Heart right ventricle (tissue), 16 donors: ENCODE measurements around the gene CSTPP1. TPM values are rescaled to one million over a fixed set of nuclear protein-coding genes. Genes with fewer than 3 reads are reported as not detected.

ENCODE experiments used
- ATAC-seq, 8 donors: fragments of 200-7000 bp; cut with Tn5 transposase; one replicate each; pipeline ENCODE4 v1.9.1; 2020; ENCODE audit warnings: mild to moderate bottlenecking in 8 of 8, moderate library complexity in 8 of 8, moderate number of reproducible peaks in 1 of 8
- DNase-seq, 2 donors: peaks; one replicate each; pipeline ENCODE4 v3.0.0-alpha.2; 2020
- H3K27ac ChIP-seq, 10 donors: fragments of 200-600 bp; sonication (generic) in 2 of 10; one replicate each; pipeline versions ENCODE4 v1.5.0 to v1.8.0; 2020 to 2022; ENCODE audit warnings: mild to moderate bottlenecking in 3 of 10
- H3K27me3 ChIP-seq, 7 donors: fragments of 200-600 bp; one replicate each; pipeline ENCODE4 v1.8.0; 2021 to 2022; ENCODE audit warnings: mild to moderate bottlenecking in 2 of 7
- H3K36me3 ChIP-seq, 9 donors: fragments of 200-600 bp; sonication (generic) in 1 of 9; one replicate each; pipeline versions ENCODE4 v1.5.0 to v1.8.0; 2020 to 2022; ENCODE audit warnings: mild to moderate bottlenecking in 2 of 9
- H3K4me1 ChIP-seq, 9 donors: fragments of 200-600 bp; sonication (generic) in 1 of 9; one replicate each; pipeline versions ENCODE4 v1.5.0 to v1.8.0; 2020 to 2022; ENCODE audit warnings: mild to moderate bottlenecking in 4 of 9
- H3K4me3 ChIP-seq, 10 donors: fragments of 200-600 bp; sonication (generic) in 2 of 10; one replicate each; pipeline versions ENCODE4 v1.5.0 to v1.8.0; 2020 to 2022; ENCODE audit warnings: mild to moderate bottlenecking in 7 of 10, moderate library complexity in 2 of 10
- H3K9me3 ChIP-seq, 11 donors: fragments of 200-600 bp in 10 of 11; sonication (generic) in 2 of 11; one replicate each; pipeline versions ENCODE4 v1.5.0 to v1.8.0; 2013 to 2022; ENCODE audit warnings: mild to moderate bottlenecking in 2 of 11, control low read depth in 1 of 11, moderate library complexity in 1 of 11
- WGBS, 2 donors: extraction: QIAGEN DNeasy Blood & Tissue Kit; methylation state at CpG; one replicate each; pipeline ENCODE4 v1.1.7; 2013; ENCODE audit warnings: inconsistent platforms in 1 of 2; 5-methylcytosine and 5-hydroxymethylcytosine counted together
- intact Hi-C, 10 donors: fragments of 100-400 bp; cut with DNase I; formaldehyde crosslinking; loops; one replicate each; pipeline versions ENCODE4 v1.11.1 to v1.14.2; 2022
- long read RNA-seq, 3 donors: library from polyadenylated mRNA; unstranded; transcript quantifications; one replicate each; pipeline ENCODE4 v2.0.0, GENCODE V29; 2020 to 2021
- polyA plus RNA-seq, 2 donors: library from polyadenylated mRNA; stranded (reverse); fragments of 200-250 nt; gene quantifications; one replicate each; pipeline ENCODE4 v1.2.3, GENCODE V29; 2013
- total RNA-seq, 10 donors: library from RNA; stranded (reverse); fragmentation: NEBNext Ultra II Directional in 3 of 10; extraction: Animal tissue kit (Norgen Biotek cat#: 25700) in 3 of 10; gene quantifications; one replicate each; pipeline versions ENCODE4 v1.2.1 to v1.2.4, GENCODE V29; 2021 to 2023
- TF ChIP-seq, protein P1 (sequence below), 9 donors: fragments of 200-600 bp; sonication (generic) in 2 of 9; IDR thresholded peaks; one replicate each; pipeline versions ENCODE4 v1.5.0 to v1.8.0; 2021 to 2022; ENCODE audit warnings: antibody characterized with exemption in 9 of 9, mild to moderate bottlenecking in 5 of 9, moderate library complexity in 1 of 9
- donor health status: Arrhythmogenic right ventricular cardiomyopathy.
- donor health status: ischemic (EF 13 %, LVEDD 7.1; RV severe dilation, severe dysfunction).
- donor health status: healthy with polysubstance abuse.
- donor health status: DM: no; HTN: yes; CAD: no.
- donor health status: DM: no; HTN: no; CAD: no.
- donor health status: ischemic (EF 25% LVEDD 6.9; RV normal size, moderate dysfunction).
- donor health status: ischemic (EF 25% LVEDD 5.7; RV mildly dilated, moderate dysfunction).
- donor health status: healthy.
- donor health status: DM: yes; HTN: yes; CAD: no.
- donor health status: Ischemic cardiomyopathy.
- donor health status: ischemic (EF 35%, LVEDD 5.7; RV mildly dilated, moderate dysfunction).
- donor health status: nonischemic (EF 11% LVEDD 7.7; RV severe dilation, severe dysfunction).
- donor health status: DM: yes; HTN: yes; CAD: no.
- donor health status: PGD.
- donor health status: ischemic (EF 29% LVEDD 5.4; RV normal size, mild dysfunction).
- donor health status: nonischemic (EF 23%, LVEDD 6.1; RV moderate dilation, normal function).

Gene CSTPP1, protein sequence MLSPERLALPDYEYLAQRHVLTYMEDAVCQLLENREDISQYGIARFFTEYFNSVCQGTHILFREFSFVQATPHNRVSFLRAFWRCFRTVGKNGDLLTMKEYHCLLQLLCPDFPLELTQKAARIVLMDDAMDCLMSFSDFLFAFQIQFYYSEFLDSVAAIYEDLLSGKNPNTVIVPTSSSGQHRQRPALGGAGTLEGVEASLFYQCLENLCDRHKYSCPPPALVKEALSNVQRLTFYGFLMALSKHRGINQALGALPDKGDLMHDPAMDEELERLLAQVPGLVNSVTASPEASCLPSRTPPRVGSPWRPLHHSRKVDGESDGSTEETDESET
- total RNA-seq (10 to 100 TPM; 12.7 to 19.4 (median 16.7) TPM), polyA plus RNA-seq (10 to 100 TPM; 10.2 to 26.7 TPM)
- long read RNA-seq, donor 1, transcript C11orf49-201 (9 exons, 1,645 nt), result major isoform, 17 of 32 reads
- long read RNA-seq, donor 1, partial matches to known transcripts, result 2 of 32 reads
- long read RNA-seq, donor 1, other reads (novel, unspliced or antisense), result 4 of 32 reads
- long read RNA-seq, donor 2, transcript C11orf49-201 (9 exons, 1,645 nt), result major isoform, 12 of 29 reads
- long read RNA-seq, donor 2, partial matches to known transcripts, result 5 of 29 reads
- long read RNA-seq, donor 2, other reads (novel, unspliced or antisense), result 2 of 29 reads
- long read RNA-seq, donor 3, transcript C11orf49-201 (9 exons, 1,645 nt), result major isoform, 37 of 49 reads
- long read RNA-seq, donor 3, partial matches to known transcripts, result 3 of 49 reads
- long read RNA-seq, donor 3, other reads (novel, unspliced or antisense), result 0 of 49 reads

DNA sequence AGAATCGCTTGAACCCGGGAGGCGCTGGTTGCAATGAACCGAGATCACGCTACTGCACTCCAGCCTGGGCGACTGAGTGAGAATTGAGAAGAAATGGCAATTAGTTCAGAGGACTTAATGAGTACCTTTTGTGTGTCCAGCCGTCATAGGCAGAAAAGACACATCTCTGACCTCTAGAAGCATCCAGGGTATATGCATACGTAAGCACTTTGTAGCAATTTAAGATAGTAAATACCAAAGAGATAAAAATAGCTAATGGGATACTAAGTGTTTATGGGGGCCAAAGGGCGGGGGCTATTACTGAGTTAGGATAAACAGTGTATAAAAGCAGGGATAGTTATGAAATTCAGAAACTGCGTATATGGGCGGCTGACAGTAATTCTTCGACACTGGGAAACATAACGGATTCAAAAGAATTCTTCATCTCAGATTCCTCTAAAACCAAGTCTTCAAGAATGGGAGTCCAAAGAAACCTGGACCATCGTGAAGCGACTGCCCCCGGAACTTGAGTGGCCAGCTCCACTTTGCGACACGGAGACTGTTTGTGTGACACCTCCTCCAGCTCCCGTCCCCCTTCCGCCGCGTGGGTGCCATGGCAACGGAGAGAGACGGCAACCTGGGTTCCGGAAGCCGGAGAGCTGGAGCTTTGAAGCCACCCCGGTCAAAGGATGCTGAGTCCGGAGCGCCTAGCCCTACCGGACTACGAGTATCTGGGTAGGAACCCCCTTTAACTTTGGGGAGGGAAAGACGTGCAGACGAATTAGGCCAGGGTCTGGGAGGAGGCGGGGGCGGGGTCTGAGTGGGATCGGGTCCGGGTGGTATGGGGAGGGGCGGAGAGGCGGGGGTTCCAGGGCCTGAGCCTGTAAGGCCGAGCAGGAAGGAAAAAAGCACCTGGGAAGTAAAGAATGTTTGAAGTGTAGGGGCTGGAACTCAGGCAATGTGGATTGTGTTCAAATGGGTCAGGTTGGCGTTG, at the start of gene CSTPP1:
Gene CSTPP1 (plus strand): TSS at position 624 of the 973 bp plus-strand sequence. CDS start 45 bp downstream, at position 669.
- peak; percentile 93 to 100 (median 96) for ATAC-seq
- Histone ChIP-seq H3K4me1 (peaks cover 0 to 18% (median 10%) of the 10 kb centered on the region in 9 donors), H3K4me3 (peak within 1 kb of the TSS; percentile 33 to 73 (median 62)), H3K27me3 (peaks cover 0 to 5% (median 0%) of the 10 kb centered on the region in 7 donors), H3K36me3 (peaks cover 0 to 9% (median 0%) of the 10 kb centered on the region in 9 donors), H3K9me3 (no peaks in the 10 kb centered on the region), H3K27ac (peak within 1 kb of the TSS in 7 of 10 donors; percentile 38 to 67 (median 54))
- WGBS, 2 donors, result 21% methylated on average over 41 of the region's 41 CpGs
- DNase-seq, result peak; percentile 92
- TF ChIP-seq, protein P1, sequence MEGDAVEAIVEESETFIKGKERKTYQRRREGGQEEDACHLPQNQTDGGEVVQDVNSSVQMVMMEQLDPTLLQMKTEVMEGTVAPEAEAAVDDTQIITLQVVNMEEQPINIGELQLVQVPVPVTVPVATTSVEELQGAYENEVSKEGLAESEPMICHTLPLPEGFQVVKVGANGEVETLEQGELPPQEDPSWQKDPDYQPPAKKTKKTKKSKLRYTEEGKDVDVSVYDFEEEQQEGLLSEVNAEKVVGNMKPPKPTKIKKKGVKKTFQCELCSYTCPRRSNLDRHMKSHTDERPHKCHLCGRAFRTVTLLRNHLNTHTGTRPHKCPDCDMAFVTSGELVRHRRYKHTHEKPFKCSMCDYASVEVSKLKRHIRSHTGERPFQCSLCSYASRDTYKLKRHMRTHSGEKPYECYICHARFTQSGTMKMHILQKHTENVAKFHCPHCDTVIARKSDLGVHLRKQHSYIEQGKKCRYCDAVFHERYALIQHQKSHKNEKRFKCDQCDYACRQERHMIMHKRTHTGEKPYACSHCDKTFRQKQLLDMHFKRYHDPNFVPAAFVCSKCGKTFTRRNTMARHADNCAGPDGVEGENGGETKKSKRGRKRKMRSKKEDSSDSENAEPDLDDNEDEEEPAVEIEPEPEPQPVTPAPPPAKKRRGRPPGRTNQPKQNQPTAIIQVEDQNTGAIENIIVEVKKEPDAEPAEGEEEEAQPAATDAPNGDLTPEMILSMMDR (IDR thresholded peaks at IDR 0.05), result no peak
- intact Hi-C loops, result loop anchor here in 2 of 10 donors (5.0 to 10.0 kb wide), 2 partner anchors 68 to 216 kb away; no protein-coding TSS in a partner anchor

DNA sequence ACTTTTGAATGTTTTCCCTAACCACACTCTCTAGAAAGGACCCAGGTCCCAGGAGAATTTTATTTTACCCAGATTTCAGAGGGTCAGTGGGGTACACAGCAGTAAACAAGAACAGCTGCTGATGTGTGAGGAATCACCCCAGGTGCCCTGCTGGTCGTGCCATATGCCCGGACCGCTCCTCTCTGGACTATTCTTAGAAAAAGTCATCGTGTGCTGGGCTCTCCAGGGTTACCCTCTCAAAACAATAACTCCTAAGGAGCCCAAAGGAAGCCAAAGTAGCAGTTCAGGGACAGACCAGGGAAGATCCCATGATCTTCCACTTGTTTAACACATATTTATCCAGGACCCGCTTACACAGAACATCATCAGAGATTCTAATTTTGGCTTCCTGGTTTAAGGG, 47.9 kb upstream of the CSTPP1 start:
- H3K27me3 ChIP-seq, result no peaks in the 10 kb centered on the region
- no peak overlapping the region for H3K4me3 ChIP-seq
- H3K4me1 ChIP-seq, result no peaks in the 10 kb centered on the region
- DNase-seq (no peak), ATAC-seq (no peak)
- H3K9me3 ChIP-seq, result no peaks in the 10 kb centered on the region
- 85 to 89% methylated on average over 5 of the region's 5 CpGs for WGBS, 2 donors
- TF ChIP-seq, protein P1 (IDR thresholded peaks at IDR 0.05), result no peak
- H3K27ac ChIP-seq, result no peak overlapping the region
- peaks cover 0 to 54% (median 4%) of the 10 kb centered on the region in 9 donors for H3K36me3 ChIP-seq
- intact Hi-C loops, result loop anchor here in 6 of 10 donors (1.0 to 10.0 kb wide), 6 partner anchors 264 to 736 kb away; partner anchors contain the start of gene MYBPC3 (in 2 of the 6)

DNA sequence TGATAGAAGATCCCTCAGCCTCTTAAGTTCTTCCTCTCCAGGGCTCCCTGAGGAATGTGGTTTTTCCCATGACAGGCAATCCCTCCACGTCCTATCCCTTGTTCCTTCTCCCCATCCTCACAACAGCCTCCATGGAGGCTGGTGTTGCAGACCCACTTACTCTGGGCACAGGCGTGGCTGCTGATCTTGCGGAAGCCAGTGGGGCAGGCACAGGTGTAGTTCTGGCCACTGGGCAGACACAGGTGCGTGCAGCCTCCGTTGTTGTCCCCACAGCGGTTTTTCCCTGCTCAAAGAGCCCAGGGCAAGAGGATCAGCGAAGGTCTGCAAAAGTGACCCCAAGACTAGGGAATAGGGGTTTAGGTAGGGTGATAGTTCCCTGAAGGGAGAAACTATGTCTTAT, 47.3 kb upstream of the CSTPP1 start:
- H3K9me3 ChIP-seq, result no peaks in the 10 kb centered on the region
- 84 to 90% methylated on average over 7 of the region's 7 CpGs for WGBS, 2 donors
- peaks cover 0 to 53% (median 4%) of the 10 kb centered on the region in 9 donors for H3K36me3 ChIP-seq
- H3K27ac ChIP-seq, result no peak overlapping the region
- ATAC-seq, result peak in 2 of 8 donors; percentile 7 to 18
- no peaks in the 10 kb centered on the region for H3K27me3 ChIP-seq
- H3K4me1 ChIP-seq, result no peaks in the 10 kb centered on the region
- H3K4me3 ChIP-seq, result no peak overlapping the region
- DNase-seq, result no peak
- TF ChIP-seq, protein P1 (IDR thresholded peaks at IDR 0.05), result no peak
- intact Hi-C loops, result loop anchor here in 6 of 10 donors (1.0 to 10.0 kb wide), 6 partner anchors 264 to 736 kb away; partner anchors contain the start of gene MYBPC3 (in 2 of the 6)
